Transverse colon (tissue), 3 donors: ENCODE results near the gene DNMBP.

Source experiments
- EP300 ChIP-seq: sonication (generic); formaldehyde crosslinking; IDR thresholded peaks from one replicate; pipeline ENCODE4 v1.6.1; 2017; ENCODE audit warnings: antibody characterized with exemption, low read depth
- POLR2A ChIP-seq: fragments of 450-650 bp; IDR thresholded peaks from one replicate; pipeline ENCODE4 v1.6.1; 2016; ENCODE audit warnings: antibody characterized with exemption, mild to moderate bottlenecking, moderate library complexity
- TF ChIP-seq, protein P1 (sequence below), 5 experiments: fragments of 200-600 bp in 3 of 5; fragments of 450-650 bp in 2 of 5; sonication (generic) in 3 of 5; IDR thresholded peaks; 1 replicate in 2 of 5; 2 replicates in 3 of 5; pipeline ENCODE4 v1.5.1; 2016 to 2017; ENCODE audit warnings: antibody characterized with exemption in 5 of 5, inconsistent platforms in 3 of 5, mild to moderate bottlenecking in 2 of 5, moderate library complexity in 1 of 5

DNA sequence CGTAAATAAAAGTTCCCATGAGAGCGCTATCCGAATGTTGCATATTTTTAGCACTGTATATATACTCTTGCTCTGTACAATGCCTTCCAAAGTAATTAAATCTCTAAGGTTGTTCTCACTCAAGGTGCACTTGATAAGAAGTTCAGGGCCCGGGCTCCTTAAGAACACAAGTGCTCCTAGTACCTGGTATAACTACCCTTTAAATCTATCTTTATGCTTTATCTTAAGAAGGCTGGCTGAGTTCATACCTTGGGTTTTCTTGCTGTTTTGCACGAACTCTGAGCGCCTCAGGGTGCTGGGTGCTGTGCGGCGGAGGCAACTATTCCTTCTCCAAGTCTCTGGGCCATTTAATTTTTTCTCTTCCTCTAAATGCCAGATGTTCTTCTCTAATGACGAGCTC, 80.4 kb downstream of the DNMBP start:
- no peak for TF ChIP-seq EP300
- TF ChIP-seq, protein P1, sequence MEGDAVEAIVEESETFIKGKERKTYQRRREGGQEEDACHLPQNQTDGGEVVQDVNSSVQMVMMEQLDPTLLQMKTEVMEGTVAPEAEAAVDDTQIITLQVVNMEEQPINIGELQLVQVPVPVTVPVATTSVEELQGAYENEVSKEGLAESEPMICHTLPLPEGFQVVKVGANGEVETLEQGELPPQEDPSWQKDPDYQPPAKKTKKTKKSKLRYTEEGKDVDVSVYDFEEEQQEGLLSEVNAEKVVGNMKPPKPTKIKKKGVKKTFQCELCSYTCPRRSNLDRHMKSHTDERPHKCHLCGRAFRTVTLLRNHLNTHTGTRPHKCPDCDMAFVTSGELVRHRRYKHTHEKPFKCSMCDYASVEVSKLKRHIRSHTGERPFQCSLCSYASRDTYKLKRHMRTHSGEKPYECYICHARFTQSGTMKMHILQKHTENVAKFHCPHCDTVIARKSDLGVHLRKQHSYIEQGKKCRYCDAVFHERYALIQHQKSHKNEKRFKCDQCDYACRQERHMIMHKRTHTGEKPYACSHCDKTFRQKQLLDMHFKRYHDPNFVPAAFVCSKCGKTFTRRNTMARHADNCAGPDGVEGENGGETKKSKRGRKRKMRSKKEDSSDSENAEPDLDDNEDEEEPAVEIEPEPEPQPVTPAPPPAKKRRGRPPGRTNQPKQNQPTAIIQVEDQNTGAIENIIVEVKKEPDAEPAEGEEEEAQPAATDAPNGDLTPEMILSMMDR (IDR thresholded peaks at IDR 0.05), result no peak
- TF ChIP-seq POLR2A, result no peak
